ENCODE data around the gene NUCB2.

Gene NUCB2

GRCh38 chr11:17277024-17277584 is 565 bp downstream of the NUCB2 start:
- H3K9me2 ChIP-seq (replicated peaks; ENCODE audit: control insufficient read depth, low read length), result no peaks in the 10 kb centered on the region
- no peaks in the 10 kb centered on the region for H3K36me3 ChIP-seq (ENCODE audit: control insufficient read depth, low read length)
- no peaks in the 10 kb centered on the region for H4K20me1 ChIP-seq (ENCODE audit: control insufficient read depth, insufficient read depth, low read depth, low read length)
- peaks cover 26% of the 10 kb centered on the region for H3K4me1 ChIP-seq (ENCODE audit: control insufficient read depth, low read length)
- TF ChIP-seq CTCF (IDR thresholded peaks at IDR 0.05; ENCODE audit: low read depth, low read length, poor library complexity, severe bottlenecking) (no peak), EZH2phosphoT487 (IDR thresholded peaks at IDR 0.05; ENCODE audit: borderline replicate concordance, low read length) (no peak)
- H3K9me3 ChIP-seq (ENCODE audit: control insufficient read depth, insufficient read depth, low read length), result no peaks in the 10 kb centered on the region
- H3K79me2 ChIP-seq (ENCODE audit: control insufficient read depth, low read length), result 0 out of 2 replicates have a peak, but pooled peaks cover 3% of the 10 kb centered on the region
- H3K4me3 ChIP-seq (ENCODE audit: low read length), result peak overlapping the region; percentile 81
- H3F3A ChIP-seq (ENCODE audit: control insufficient read depth, insufficient read depth), result no peaks in the 10 kb centered on the region; the same call in 1 of the 2 replicates
- H3K27ac ChIP-seq (ENCODE audit: low read depth, low read length), result peak overlapping the region; percentile 46; the same call in 1 of the 2 replicates
- H3K4me2 ChIP-seq (ENCODE audit: low read length), result peak overlapping the region; percentile 84
- no peaks in the 10 kb centered on the region for H3K27me3 ChIP-seq (ENCODE audit: control insufficient read depth, low read length)

- no peak overlapping the region for H3K4me3 ChIP-seq (ENCODE audit: low read length)
Measured at GRCh38 chr11:17280494-17281127, 4.1 kb downstream of the NUCB2 start.

GRCh38 chr11:17286332-17286731 is 9.8 kb downstream of the NUCB2 start:
- Histone ChIP-seq H3K27me3 (ENCODE audit: control insufficient read depth, low read length) (no peaks in the 10 kb centered on the region), H3K9me2 (replicated peaks; ENCODE audit: control insufficient read depth, low read length) (no peaks in the 10 kb centered on the region), H3K9me3 (ENCODE audit: control insufficient read depth, insufficient read depth, low read length) (no peaks in the 10 kb centered on the region), H3K36me3 (ENCODE audit: control insufficient read depth, low read length) (peaks cover 8% of the 10 kb centered on the region; the same call in 1 of the 2 replicates), H3K79me2 (ENCODE audit: control insufficient read depth, low read length) (no peaks in the 10 kb centered on the region), H3F3A (ENCODE audit: control insufficient read depth, insufficient read depth) (no peaks in the 10 kb centered on the region), H3K4me3 (ENCODE audit: low read length) (no peak overlapping the region), H3K4me2 (ENCODE audit: low read length) (no peak overlapping the region), H4K20me1 (ENCODE audit: control insufficient read depth, insufficient read depth, low read depth, low read length) (no peaks in the 10 kb centered on the region), H3K4me1 (ENCODE audit: control insufficient read depth, low read length) (no peaks in the 10 kb centered on the region), H3K27ac (ENCODE audit: low read depth, low read length) (no peak overlapping the region)
- no peak for TF ChIP-seq EZH2phosphoT487 (IDR thresholded peaks at IDR 0.05; ENCODE audit: borderline replicate concordance, low read length)
- no peak for TF ChIP-seq CTCF (IDR thresholded peaks at IDR 0.05; ENCODE audit: low read depth, low read length, poor library complexity, severe bottlenecking)

More at GRCh38 chr11:17280494-17281127, 4.1 kb downstream of the NUCB2 start:
- H3K4me2 ChIP-seq (ENCODE audit: low read length), result no peak overlapping the region
- H3K9me2 ChIP-seq (replicated peaks; ENCODE audit: control insufficient read depth, low read length), result no peaks in the 10 kb centered on the region
- H3F3A ChIP-seq (ENCODE audit: control insufficient read depth, insufficient read depth), result no peaks in the 10 kb centered on the region
- no peaks in the 10 kb centered on the region for H3K36me3 ChIP-seq (ENCODE audit: control insufficient read depth, low read length)
- no peak overlapping the region for H3K27ac ChIP-seq (ENCODE audit: low read depth, low read length)
- TF ChIP-seq CTCF (IDR thresholded peaks at IDR 0.05; ENCODE audit: low read depth, low read length, poor library complexity, severe bottlenecking) (no peak), EZH2phosphoT487 (IDR thresholded peaks at IDR 0.05; ENCODE audit: borderline replicate concordance, low read length) (no peak)
- no peaks in the 10 kb centered on the region for H4K20me1 ChIP-seq (ENCODE audit: control insufficient read depth, insufficient read depth, low read depth, low read length)
- no peaks in the 10 kb centered on the region for H3K27me3 ChIP-seq (ENCODE audit: control insufficient read depth, low read length)
- peaks cover 15% of the 10 kb centered on the region for H3K4me1 ChIP-seq (ENCODE audit: control insufficient read depth, low read length)
- H3K79me2 ChIP-seq (ENCODE audit: control insufficient read depth, low read length), result 0 out of 2 replicates have a peak, but pooled peaks cover 3% of the 10 kb centered on the region
- H3K9me3 ChIP-seq (ENCODE audit: control insufficient read depth, insufficient read depth, low read length), result no peaks in the 10 kb centered on the region

Measured in DOHH2 (cell line).